Measurements from ENCODE around the gene ZNF865.

Gene ZNF865

DNA sequence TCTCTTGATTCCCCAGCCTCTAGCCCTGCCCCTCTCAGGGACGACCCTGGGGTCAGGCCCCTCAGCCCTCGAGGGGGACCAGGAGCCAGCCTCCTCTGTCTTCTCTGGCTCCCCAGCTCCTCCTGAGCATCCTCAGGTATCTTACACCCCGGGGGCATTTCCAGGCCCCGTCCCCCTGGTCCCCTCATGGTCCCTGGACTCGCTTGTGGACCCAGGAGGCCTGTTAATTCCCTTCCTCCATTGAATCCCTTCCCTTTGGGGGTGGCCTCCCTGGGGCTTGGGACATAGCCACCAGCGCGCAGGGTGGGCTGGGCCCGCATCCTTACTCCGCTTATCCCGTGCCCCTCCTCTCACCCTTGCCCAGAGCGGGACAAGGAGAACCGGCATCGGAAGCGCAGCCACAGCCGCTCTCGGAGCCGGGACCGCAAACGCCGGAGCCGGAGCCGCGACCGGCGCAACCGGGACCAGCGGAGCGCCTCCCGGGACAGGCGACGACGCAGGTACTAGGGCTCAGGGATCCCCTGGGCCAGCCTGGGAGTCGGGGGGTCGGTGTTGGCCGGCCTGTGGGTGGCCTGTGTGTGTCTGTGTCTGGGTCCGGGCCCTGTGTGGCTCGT, 53.5 kb downstream of the ZNF865 start:
- DNase-seq (ENCODE audit: low read depth), result no peak
- TF ChIP-seq CTCF (conservative IDR thresholded peaks at IDR 0.05; ENCODE audit: control insufficient read depth, insufficient read depth, low read depth, low read length), result no peak
- no peak overlapping the region for H3K4me3 ChIP-seq (ENCODE audit: control insufficient read depth, low read depth, low read length)

DNA sequence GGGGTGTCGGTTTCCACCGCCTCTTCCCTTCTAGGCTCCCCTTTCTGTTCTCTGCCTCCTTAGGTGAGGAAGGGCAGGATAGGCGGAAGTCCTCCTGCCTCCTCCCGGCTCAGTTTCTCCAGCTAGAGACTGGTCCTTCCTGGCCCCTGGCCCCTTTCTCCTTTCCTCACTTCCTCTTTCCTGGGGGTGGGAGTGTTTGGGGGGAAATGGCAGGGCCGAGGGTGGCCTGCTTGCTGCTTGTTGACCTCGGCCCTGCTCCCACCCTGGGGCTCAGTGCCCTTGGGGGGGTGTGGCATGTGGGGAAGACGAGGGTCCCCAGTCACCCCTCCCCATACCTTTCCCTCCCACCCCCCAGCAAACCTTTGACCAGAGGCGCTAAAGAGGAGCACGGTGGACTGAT, 54.4 kb downstream of the ZNF865 start:
- DNase-seq (ENCODE audit: low read depth), result no peak
- no peak overlapping the region for H3K4me3 ChIP-seq (ENCODE audit: control insufficient read depth, low read depth, low read length)

GRCh38 chr19:55660404-55660803, 55.0 kb downstream of the ZNF865 start:
- DNase-seq (ENCODE audit: low read depth), result no peak
- no peak overlapping the region for H3K4me3 ChIP-seq (ENCODE audit: control insufficient read depth, low read depth, low read length)
- no peak for TF ChIP-seq CTCF (conservative IDR thresholded peaks at IDR 0.05; ENCODE audit: control insufficient read depth, insufficient read depth, low read depth, low read length)

More for the DNA sequence above, 54.4 kb downstream of the ZNF865 start:
- TF ChIP-seq CTCF (conservative IDR thresholded peaks at IDR 0.05; ENCODE audit: control insufficient read depth, insufficient read depth, low read depth, low read length), result no peak

DNA sequence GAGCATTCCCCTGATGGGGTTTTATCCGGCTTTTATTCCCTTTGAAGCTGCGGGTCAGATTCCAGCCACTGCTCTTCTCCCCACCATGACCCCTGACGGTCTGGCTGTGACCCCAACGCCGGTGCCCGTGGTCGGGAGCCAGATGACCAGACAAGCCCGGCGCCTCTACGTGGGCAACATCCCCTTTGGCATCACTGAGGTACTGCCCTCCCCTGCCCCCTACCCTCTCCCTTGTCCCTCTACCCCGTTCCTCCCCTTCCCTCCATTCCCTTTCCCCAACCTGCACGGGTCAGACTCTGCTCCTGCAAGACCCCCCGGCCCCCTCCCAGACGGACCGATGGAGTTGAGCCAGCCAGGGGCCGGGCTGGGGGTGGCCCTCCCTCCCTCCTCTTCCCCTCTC, 55.5 kb downstream of the ZNF865 start:
- no peak for TF ChIP-seq CTCF (conservative IDR thresholded peaks at IDR 0.05; ENCODE audit: control insufficient read depth, insufficient read depth, low read depth, low read length)
- no peak overlapping the region for H3K4me3 ChIP-seq (ENCODE audit: control insufficient read depth, low read depth, low read length)

GRCh38 chr19:55661826-55662225, 56.4 kb downstream of the ZNF865 start:
- H3K4me3 ChIP-seq (ENCODE audit: control insufficient read depth, low read depth, low read length), result no peak overlapping the region
- no peak for TF ChIP-seq CTCF (conservative IDR thresholded peaks at IDR 0.05; ENCODE audit: control insufficient read depth, insufficient read depth, low read depth, low read length)
- DNase-seq (ENCODE audit: low read depth), result no peak

More for the DNA sequence above, 55.5 kb downstream of the ZNF865 start:
- no peak for DNase-seq (ENCODE audit: low read depth)

DNA sequence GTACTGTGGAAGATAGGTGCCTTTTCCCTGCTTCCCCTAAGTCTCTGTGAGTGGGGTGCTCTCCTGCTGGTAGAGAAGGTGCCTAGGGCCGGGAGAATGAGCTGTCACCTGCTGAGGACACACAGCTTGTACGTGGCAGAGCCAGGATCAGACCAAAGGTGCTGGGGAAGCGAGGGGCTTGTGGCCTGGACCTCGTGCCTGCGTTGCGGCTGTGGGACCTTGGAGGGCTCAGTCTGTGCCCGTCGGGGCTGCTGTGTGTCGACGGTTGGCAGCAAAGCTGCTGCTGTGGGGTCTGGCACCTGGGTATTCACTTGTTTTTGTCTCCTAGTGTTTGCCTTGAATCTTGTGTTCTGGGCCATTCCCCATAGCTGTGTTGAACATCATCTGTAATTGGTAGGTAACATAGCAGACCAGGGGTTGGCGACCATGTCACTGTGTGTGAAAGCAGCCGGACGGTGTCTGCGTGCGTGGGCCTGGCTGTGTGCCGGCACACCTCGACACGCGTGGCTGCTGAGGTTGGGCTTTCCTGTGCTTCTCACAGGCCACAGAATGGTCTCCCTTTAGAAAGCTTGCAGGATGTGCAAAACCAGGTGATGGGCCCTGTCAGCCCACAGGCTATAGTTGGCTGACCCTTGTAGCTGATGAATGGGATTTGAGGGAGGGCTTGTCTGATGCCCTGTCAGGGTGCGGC, 58.5 kb downstream of the ZNF865 start:
- TF ChIP-seq CTCF (conservative IDR thresholded peaks at IDR 0.05; ENCODE audit: control insufficient read depth, insufficient read depth, low read depth, low read length), result no peak
- no peak overlapping the region for H3K4me3 ChIP-seq (ENCODE audit: control insufficient read depth, low read depth, low read length)
- DNase-seq (ENCODE audit: low read depth), result no peak

All from fibroblast of mammary gland (primary cell).